ENCODE measurements around the gene MTHFD1. TPM values are rescaled to one million over a fixed set of nuclear protein-coding genes. Genes with fewer than 3 reads are reported as not detected.
"Not testable (repeated sequence)": the region's sequence is repeated elsewhere in the genome, so short reads cannot be mapped to it uniquely, and the experiment has no call there.

Gene MTHFD1
- 61.9 TPM for polyA plus RNA-seq
- long read RNA-seq, donor 1, partial matches to known transcripts = 0 of 3 reads
- long read RNA-seq, donor 1, other reads (novel, unspliced or antisense) = 0 of 3 reads
- long read RNA-seq, donor 2, transcript MTHFD1-201 (28 exons, 3,136 nt) = major isoform, 7 of 15 reads
- long read RNA-seq, donor 2, partial matches to known transcripts = 6 of 15 reads
- long read RNA-seq, donor 2, other reads (novel, unspliced or antisense) = 0 of 15 reads
- long read RNA-seq, donor 3 = 0 reads
- long read RNA-seq, donor 4 = 0 reads
- long read RNA-seq, donor 5, partial matches to known transcripts = 0 of 3 reads
- long read RNA-seq, donor 5, other reads (novel, unspliced or antisense) = 0 of 3 reads
- long read RNA-seq, donor 6, transcript MTHFD1-201 (28 exons, 3,136 nt) = major isoform, 6 of 21 reads
- long read RNA-seq, donor 6, partial matches to known transcripts = 10 of 21 reads
- long read RNA-seq, donor 6, other reads (novel, unspliced or antisense) = 0 of 21 reads
- long read RNA-seq, donor 7, partial matches to known transcripts = 0 of 2 reads
- long read RNA-seq, donor 7, other reads (novel, unspliced or antisense) = 0 of 2 reads
- long read RNA-seq, donor 8, transcript MTHFD1-206 (2 exons, 556 nt) = major isoform, 6 of 41 reads
- long read RNA-seq, donor 8, transcript MTHFD1-201 (28 exons, 3,136 nt) = major isoform, 6 of 41 reads
- long read RNA-seq, donor 8, partial matches to known transcripts = 21 of 41 reads
- long read RNA-seq, donor 8, other reads (novel, unspliced or antisense) = 6 of 41 reads
- long read RNA-seq, donor 9, transcript MTHFD1-201 (28 exons, 3,136 nt) = major isoform, 5 of 7 reads
- long read RNA-seq, donor 9, partial matches to known transcripts = 0 of 7 reads
- long read RNA-seq, donor 9, other reads (novel, unspliced or antisense) = 0 of 7 reads
- long read RNA-seq, donor 10, partial matches to known transcripts = 0 of 8 reads
- long read RNA-seq, donor 10, other reads (novel, unspliced or antisense) = 0 of 8 reads
- long read RNA-seq, donor 11, transcript MTHFD1-201 (28 exons, 3,136 nt) = major isoform, 5 of 6 reads
- long read RNA-seq, donor 11, partial matches to known transcripts = 0 of 6 reads
- long read RNA-seq, donor 11, other reads (novel, unspliced or antisense) = 0 of 6 reads

- no peaks in the 10 kb centered on the region for H3K4me1 ChIP-seq (ENCODE audit: control insufficient read depth, insufficient read depth, low read length)
- no peaks in the 10 kb centered on the region for H3K9me3 ChIP-seq (ENCODE audit: control insufficient read depth, low read depth, low read length)
- no CpG with 5 or more reads among the region's 58 CpGs for WGBS (ENCODE audit: insufficient coverage, low lambda C conversion rate)
- H3K36me3 ChIP-seq (ENCODE audit: control insufficient read depth, insufficient read depth, low read length) = peaks cover 6% of the 10 kb centered on the region
- H3K27me3 ChIP-seq (ENCODE audit: control insufficient read depth, insufficient read depth, low read length) = no peaks in the 10 kb centered on the region
- DNase-seq = peak; percentile 99
- H3K4me3 ChIP-seq (ENCODE audit: low read length) = peak within 1 kb of the TSS; percentile 61
- H3K27ac ChIP-seq (ENCODE audit: low read length) = peak within 1 kb of the TSS; percentile 66
Observed at GRCh38 chr14:64387782-64388532, at the start of gene MTHFD1. Gene MTHFD1 (plus strand): TSS chr14:64388353. CDS start chr14:64388428, 75 bp downstream.

DNA sequence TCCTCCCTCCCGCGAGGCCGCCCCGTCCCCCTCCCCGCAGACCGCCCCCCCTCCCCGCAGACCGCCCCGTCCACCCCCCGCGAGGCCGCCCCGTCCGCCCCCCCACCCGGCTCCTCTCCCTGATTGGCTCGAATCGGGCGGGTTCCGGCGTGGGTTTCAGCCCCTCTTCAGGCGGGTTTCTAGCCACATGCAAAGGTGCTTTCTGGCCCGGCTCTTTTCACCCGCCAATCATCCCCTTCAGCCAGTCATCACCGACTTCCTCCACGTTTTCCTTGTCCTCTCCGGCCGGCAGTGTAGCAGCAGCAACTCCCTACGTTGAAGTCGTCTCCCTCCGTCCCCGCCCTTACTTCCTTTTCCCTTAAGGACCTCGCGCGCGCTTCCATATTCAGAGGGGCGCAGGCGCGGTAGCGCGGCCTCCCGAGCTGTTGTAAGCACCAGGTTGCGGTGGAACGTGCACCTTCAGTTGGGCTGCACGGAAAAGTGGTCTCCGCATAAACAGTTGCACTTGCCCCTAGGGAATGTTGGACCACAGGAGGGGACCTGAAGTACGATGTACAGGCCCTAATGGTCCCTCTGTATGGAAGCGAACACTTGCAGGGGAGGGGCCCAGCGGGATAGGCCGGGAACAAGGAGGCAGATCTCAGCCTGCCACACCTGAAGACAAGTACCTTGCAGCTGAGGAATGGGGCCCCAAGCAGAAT lies 49.4 kb upstream of the MTHFD1 start:
- H3K27ac ChIP-seq (ENCODE audit: low read length) = peak overlapping the region; percentile 86
- H3K9me3 ChIP-seq (ENCODE audit: control insufficient read depth, low read depth, low read length) = peaks cover 4% of the 10 kb centered on the region
- no peaks in the 10 kb centered on the region for H3K27me3 ChIP-seq (ENCODE audit: control insufficient read depth, insufficient read depth, low read length)
- H3K4me1 ChIP-seq (ENCODE audit: control insufficient read depth, insufficient read depth, low read length) = peaks cover 7% of the 10 kb centered on the region
- DNase-seq = peak; percentile 97 to 99
- H3K36me3 ChIP-seq (ENCODE audit: control insufficient read depth, insufficient read depth, low read length) = no peaks in the 10 kb centered on the region
- H3K4me3 ChIP-seq (ENCODE audit: low read length) = peak overlapping the region; percentile 88
- 0% methylated on average over 7 of the region's 49 CpGs for WGBS (ENCODE audit: insufficient coverage, low lambda C conversion rate)

DNA sequence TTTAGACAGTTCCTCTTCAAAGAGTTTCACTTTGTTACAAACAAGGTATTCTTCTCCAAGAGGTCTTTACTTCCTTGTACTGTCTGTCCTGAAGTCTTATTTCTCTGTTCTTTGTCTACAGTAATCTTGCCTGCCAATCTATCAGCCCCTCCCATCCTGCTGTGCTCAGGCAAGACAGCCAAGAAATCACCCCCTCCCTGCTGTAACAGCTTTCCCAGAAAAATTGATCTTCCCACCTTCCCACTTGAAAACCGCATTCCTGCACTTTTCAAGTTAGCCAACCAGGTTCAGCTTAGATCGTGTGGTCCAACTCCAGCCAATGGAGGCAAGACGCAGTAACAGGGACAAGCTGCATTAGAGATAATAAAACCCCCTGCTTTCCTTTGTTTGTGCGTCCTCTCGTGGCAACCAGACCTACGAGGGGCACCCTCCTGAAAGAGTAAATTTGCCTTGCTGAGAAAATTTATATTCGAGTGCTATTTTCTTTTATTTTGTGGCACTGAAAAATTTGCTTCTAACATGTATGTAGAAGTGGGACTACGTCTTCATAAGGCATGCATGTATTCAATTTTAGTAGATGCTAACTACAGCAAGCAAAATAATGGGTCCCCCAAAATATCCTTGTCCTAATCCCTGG lies 47.5 kb upstream of the MTHFD1 start:
- Histone ChIP-seq H3K4me3 (ENCODE audit: low read length) (no peak overlapping the region), H3K9me3 (ENCODE audit: control insufficient read depth, low read depth, low read length) (peaks cover 4% of the 10 kb centered on the region), H3K4me1 (ENCODE audit: control insufficient read depth, insufficient read depth, low read length) (peaks cover 7% of the 10 kb centered on the region), H3K27me3 (ENCODE audit: control insufficient read depth, insufficient read depth, low read length) (no peaks in the 10 kb centered on the region), H3K36me3 (ENCODE audit: control insufficient read depth, insufficient read depth, low read length) (no peaks in the 10 kb centered on the region), H3K27ac (ENCODE audit: low read length) (no peak overlapping the region)
- DNase-seq = peak in 1 of 2 donors; percentile 2
- WGBS (ENCODE audit: insufficient coverage, low lambda C conversion rate) = no CpG with 5 or more reads among the region's 8 CpGs

- Histone ChIP-seq H3K4me3 (ENCODE audit: low read length) (no peak overlapping the region), H3K36me3 (ENCODE audit: control insufficient read depth, insufficient read depth, low read length) (no peaks in the 10 kb centered on the region), H3K27ac (ENCODE audit: low read length) (no peak overlapping the region), H3K27me3 (ENCODE audit: control insufficient read depth, insufficient read depth, low read length) (no peaks in the 10 kb centered on the region), H3K9me3 (ENCODE audit: control insufficient read depth, low read depth, low read length) (no peaks in the 10 kb centered on the region), H3K4me1 (ENCODE audit: control insufficient read depth, insufficient read depth, low read length) (no peaks in the 10 kb centered on the region)
- no peak for DNase-seq
- no CpG with 5 or more reads among the region's 3 CpGs for whole genome bisulfite sequencing (ENCODE audit: insufficient coverage, low lambda C conversion rate)
Observed at GRCh38 chr14:64347748-64348147, 40.4 kb upstream of the MTHFD1 start.

DNA sequence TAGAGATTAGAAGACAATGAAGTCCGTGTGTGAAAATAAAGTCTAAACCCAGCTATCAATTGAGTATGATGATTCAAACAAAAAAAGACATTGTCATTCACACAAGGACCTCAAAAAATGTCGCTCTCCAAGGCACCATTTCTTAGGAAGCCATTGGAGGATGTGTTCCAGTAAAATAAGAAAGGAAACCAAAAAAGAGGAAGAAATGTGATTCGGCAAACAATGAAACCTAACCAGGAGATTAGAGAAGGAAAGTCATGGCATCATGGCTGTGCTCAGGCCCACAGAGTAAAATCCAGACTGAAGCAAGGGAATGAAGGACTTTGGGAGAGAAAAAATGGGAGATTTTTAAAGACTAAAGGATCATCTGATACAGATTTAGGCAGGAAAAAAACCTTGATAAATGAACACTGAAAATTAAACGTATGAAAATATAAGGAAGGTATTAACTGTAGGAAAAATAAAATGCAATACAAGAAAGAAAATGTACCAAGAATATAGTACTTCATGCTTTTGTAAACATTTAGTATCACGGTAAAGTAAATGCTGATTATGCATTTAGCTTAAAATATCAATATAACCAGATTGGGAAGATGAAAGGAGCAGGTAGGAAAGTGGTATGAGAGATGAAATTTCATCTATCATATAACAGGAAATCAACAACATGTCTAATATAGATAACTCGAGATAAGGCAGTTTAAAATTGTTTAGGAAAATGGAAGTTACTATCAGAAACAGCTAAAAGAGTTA lies 38.2 kb upstream of the MTHFD1 start:
- Histone ChIP-seq H3K36me3 (ENCODE audit: control insufficient read depth, insufficient read depth, low read length) (no peaks in the 10 kb centered on the region), H3K4me1 (ENCODE audit: control insufficient read depth, insufficient read depth, low read length) (no peaks in the 10 kb centered on the region), H3K27ac (ENCODE audit: low read length) (no peak overlapping the region), H3K4me3 (ENCODE audit: low read length) (no peak overlapping the region), H3K9me3 (ENCODE audit: control insufficient read depth, low read depth, low read length) (no peaks in the 10 kb centered on the region), H3K27me3 (ENCODE audit: control insufficient read depth, insufficient read depth, low read length) (no peaks in the 10 kb centered on the region)
- 90% methylated on average over 5 of the region's 6 CpGs for WGBS (ENCODE audit: insufficient coverage, low lambda C conversion rate)
- no peak for DNase-seq

DNA sequence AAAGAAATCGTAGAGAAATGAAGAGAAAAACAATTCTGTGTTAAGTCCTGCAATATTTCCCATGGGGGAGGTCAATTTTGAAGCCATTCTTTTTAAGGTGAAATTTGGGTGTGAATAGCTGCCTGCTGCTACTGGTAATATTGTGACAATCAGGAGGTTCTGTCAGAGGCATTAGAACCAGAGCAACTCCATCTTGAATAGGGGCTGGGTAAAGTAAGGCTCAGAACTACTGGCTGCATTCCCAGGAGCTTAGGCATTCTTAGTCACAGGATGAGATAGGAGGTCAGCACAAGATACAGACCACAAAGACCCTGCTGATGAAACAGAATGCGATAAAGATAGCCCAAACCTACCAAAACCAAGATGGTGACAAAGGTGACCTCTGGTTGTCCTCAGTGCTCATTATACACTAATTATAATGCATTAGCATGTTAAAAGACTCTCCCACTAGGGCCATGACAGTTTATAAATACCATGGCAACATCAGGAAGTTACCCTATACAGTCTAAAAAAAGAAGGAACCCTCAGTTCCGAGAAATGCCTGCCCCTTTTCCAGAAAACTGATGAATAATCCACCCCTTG lies 24.8 kb upstream of the MTHFD1 start:
- no peak for DNase-seq
- Histone ChIP-seq H3K9me3 (ENCODE audit: control insufficient read depth, low read depth, low read length) (no peaks in the 10 kb centered on the region), H3K36me3 (ENCODE audit: control insufficient read depth, insufficient read depth, low read length) (no peaks in the 10 kb centered on the region), H3K27me3 (ENCODE audit: control insufficient read depth, insufficient read depth, low read length) (no peaks in the 10 kb centered on the region), H3K4me3 (ENCODE audit: low read length) (no peak overlapping the region), H3K27ac (ENCODE audit: low read length) (no peak overlapping the region), H3K4me1 (ENCODE audit: control insufficient read depth, insufficient read depth, low read length) (no peaks in the 10 kb centered on the region)
- WGBS (ENCODE audit: insufficient coverage, low lambda C conversion rate) = 90% methylated on average over 1 of the region's 3 CpGs

GRCh38 chr14:64364907-64365306 lies 23.2 kb upstream of the MTHFD1 start:
- Histone ChIP-seq H3K4me3 (ENCODE audit: low read length) (no peak overlapping the region), H3K4me1 (ENCODE audit: control insufficient read depth, insufficient read depth, low read length) (no peaks in the 10 kb centered on the region), H3K9me3 (ENCODE audit: control insufficient read depth, low read depth, low read length) (no peaks in the 10 kb centered on the region), H3K36me3 (ENCODE audit: control insufficient read depth, insufficient read depth, low read length) (no peaks in the 10 kb centered on the region), H3K27ac (ENCODE audit: low read length) (no peak overlapping the region), H3K27me3 (ENCODE audit: control insufficient read depth, insufficient read depth, low read length) (no peaks in the 10 kb centered on the region)
- DNase-seq = no peak
- 100% methylated on average over 1 of the region's 3 CpGs for WGBS (ENCODE audit: insufficient coverage, low lambda C conversion rate)

DNA sequence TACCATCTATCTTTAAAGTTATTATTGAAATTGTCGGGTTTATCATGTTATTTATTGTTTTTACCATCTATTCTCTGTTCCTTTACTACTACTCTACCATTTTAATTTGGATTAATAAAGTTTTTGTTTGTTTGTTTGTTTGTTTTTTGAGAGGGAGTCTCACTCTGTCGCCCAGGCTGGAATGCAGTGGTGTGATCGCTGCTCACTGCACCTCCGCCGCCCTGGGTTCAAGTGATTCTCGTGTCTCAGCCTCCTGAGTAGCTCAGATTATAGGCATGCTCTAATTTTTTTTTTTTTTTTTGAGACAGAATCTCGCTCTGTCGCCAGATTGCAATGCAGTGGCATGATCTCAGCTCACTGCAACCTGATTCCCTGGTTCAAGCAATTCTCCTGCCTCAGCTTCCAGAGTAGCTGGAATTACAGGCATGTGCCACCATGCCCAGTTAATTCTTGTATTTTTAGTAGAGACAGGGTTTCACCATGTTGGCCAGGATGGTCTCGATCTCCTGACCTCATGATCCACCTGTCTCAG lies 22.7 kb upstream of the MTHFD1 start:
- not testable (repeated sequence) for H3K9me3 ChIP-seq (ENCODE audit: control insufficient read depth, low read depth, low read length); H3K27ac ChIP-seq (ENCODE audit: low read length); H3K4me1 ChIP-seq (ENCODE audit: control insufficient read depth, insufficient read depth, low read length); H3K36me3 ChIP-seq (ENCODE audit: control insufficient read depth, insufficient read depth, low read length); H3K4me3 ChIP-seq (ENCODE audit: low read length); H3K27me3 ChIP-seq (ENCODE audit: control insufficient read depth, insufficient read depth, low read length); DNase-seq
- no CpG with 5 or more reads among the region's 9 CpGs for WGBS (ENCODE audit: insufficient coverage, low lambda C conversion rate)
